ENCODE data around the gene ZNF507. TPM values are rescaled to one million over a fixed set of nuclear protein-coding genes. Genes with fewer than 3 reads are reported as not detected.

The ZNF507 gene
- total RNA-seq (10 to 100 TPM; 50.6 to 53.0 TPM), polyA plus RNA-seq (ENCODE audit: insufficient read depth, low read depth, low replicate concordance) (40.5 TPM)
- long read RNA-seq, donor 1, partial matches to known transcripts = 11 of 15 reads
- long read RNA-seq, donor 1, other reads (novel, unspliced or antisense) = 0 of 15 reads
- long read RNA-seq, donor 2, full-length matches to known transcripts = 2 of 2 reads
- long read RNA-seq, donor 2, partial matches to known transcripts = 0 of 2 reads
- long read RNA-seq, donor 2, other reads (novel, unspliced or antisense) = 0 of 2 reads

DNA sequence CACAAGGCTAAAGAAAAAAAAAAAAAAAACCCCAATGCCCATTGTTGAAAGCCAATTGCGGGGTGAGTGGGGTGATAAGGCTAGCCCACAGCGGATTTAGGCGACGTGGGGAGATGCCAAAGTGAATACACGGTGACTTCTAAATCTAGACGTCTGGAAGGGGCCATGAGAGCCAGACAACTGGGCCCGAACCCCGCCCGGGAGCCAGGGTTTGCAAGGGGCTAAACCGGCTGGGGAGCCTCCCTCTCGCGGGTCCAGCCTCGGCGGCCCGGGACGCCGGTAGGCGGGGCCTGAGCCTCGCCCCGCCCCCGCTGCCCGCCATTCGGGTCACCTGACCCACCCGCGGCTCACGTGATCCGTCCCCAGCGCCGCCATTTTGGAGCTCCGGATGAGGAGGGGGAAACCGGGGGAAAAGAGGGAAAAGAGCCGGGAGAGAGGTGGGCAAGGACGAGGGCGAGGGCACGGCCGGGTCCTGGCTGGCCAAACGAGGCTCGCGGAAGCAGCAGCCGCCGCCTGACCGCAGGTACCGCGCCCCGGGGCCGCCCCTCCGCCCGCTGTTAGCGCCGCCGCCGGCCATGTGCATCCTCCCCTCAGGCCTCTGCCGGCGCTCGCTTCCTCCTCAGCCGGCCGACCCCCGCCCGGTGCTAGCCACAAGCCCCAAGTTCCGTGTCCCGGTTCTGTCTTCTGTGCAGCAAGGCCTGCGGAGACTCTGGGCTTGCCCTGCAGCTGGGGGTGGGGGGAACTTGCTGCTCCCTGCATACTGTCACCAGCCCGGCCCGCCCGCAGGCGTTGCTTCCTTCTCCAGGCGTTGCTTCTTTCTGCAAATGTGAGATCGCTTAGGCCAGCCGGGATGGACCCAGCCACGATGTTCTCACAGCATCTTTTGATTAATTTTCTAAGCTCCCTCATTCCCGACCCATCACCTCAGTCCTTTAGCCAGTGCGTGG, at the start of gene ZNF507:
Gene ZNF507, plus strand, starts transcription at position 350 of the 947 bp plus-strand sequence. CDS start 7,221 bp downstream, outside the sequence.
- DNase-seq = peak; percentile 86
- WGBS, 2 donors = 2 to 3% methylated on average over 59 to 69 of the region's 72 CpGs
- intact Hi-C loops (cut with DNase I; ENCODE audit: low total_unique reads) = no loop called here

GRCh38 chr19:32296694-32297093, 48.7 kb upstream of the ZNF507 start:
- DNase-seq = no peak
- 92 to 96% methylated on average over 1 of the region's 1 CpG for WGBS, 2 donors
- TF ChIP-seq CTCF (IDR thresholded peaks at IDR 0.05) (no peak), POLR2A (IDR thresholded peaks at IDR 0.05) (no peak)
- no peak overlapping the region for H3K4me3 ChIP-seq
- H3K27me3 ChIP-seq = no peaks in the 10 kb centered on the region
- intact Hi-C loops (cut with DNase I; ENCODE audit: low total_unique reads) = no loop called here
- H3K36me3 ChIP-seq (ENCODE audit: low read depth, missing control alignments) = no peaks in the 10 kb centered on the region
- H3K9me3 ChIP-seq = no peaks in the 10 kb centered on the region
- H3K4me1 ChIP-seq = no peaks in the 10 kb centered on the region
- H3K27ac ChIP-seq = no peak overlapping the region

More for the DNA sequence above, at the start of gene ZNF507:
- peak within 1 kb of the TSS; percentile 81 to 82 for H3K27ac ChIP-seq
- peak within 1 kb of the TSS; percentile 79 to 92 for H3K4me3 ChIP-seq
- TF ChIP-seq POLR2A (IDR thresholded peaks at IDR 0.05) = no peak
- TF ChIP-seq CTCF (IDR thresholded peaks at IDR 0.05) = no peak
- H3K36me3 ChIP-seq (ENCODE audit: low read depth, missing control alignments) = no peaks in the 10 kb centered on the region
- peaks cover 10% of the 10 kb centered on the region for H3K4me1 ChIP-seq
- H3K9me3 ChIP-seq = no peaks in the 10 kb centered on the region
- H3K27me3 ChIP-seq = no peaks in the 10 kb centered on the region

DNA sequence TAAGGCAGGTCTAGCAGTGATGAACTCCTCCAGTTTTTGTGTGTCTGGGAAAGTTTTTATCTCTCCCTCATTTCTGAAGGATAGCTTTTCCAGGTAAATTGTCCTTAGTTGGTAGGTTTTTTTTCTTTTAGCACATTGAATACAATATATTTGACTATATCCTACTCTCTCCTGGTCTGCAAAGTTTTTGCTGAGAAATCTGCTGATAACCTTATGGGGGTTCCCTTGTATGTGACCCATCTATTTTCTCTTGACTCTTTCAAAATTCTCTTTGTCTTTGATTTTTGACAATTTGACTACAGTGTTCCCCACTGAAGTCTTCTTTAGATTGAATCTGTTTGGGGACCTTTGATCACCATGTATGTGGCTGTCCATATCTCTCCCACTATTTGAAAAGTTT, 42.6 kb upstream of the ZNF507 start:
- no peaks in the 10 kb centered on the region for H3K4me1 ChIP-seq
- no peak overlapping the region for H3K27ac ChIP-seq
- TF ChIP-seq POLR2A (IDR thresholded peaks at IDR 0.05) (no peak), CTCF (IDR thresholded peaks at IDR 0.05) (no peak)
- intact Hi-C loops (cut with DNase I; ENCODE audit: low total_unique reads) = no loop called here
- no peak overlapping the region for H3K4me3 ChIP-seq
- DNase-seq = no peak
- H3K9me3 ChIP-seq = no peaks in the 10 kb centered on the region
- H3K36me3 ChIP-seq (ENCODE audit: low read depth, missing control alignments) = no peaks in the 10 kb centered on the region
- H3K27me3 ChIP-seq = no peaks in the 10 kb centered on the region

GRCh38 chr19:32303193-32303592, 42.2 kb upstream of the ZNF507 start:
- H3K9me3 ChIP-seq = no peaks in the 10 kb centered on the region
- WGBS, 2 donors = 87 to 100% methylated on average over 1 of the region's 1 CpG
- no peaks in the 10 kb centered on the region for H3K27me3 ChIP-seq
- intact Hi-C loops (cut with DNase I; ENCODE audit: low total_unique reads) = no loop called here
- TF ChIP-seq POLR2A (IDR thresholded peaks at IDR 0.05) (no peak), CTCF (IDR thresholded peaks at IDR 0.05) (no peak)
- no peaks in the 10 kb centered on the region for H3K36me3 ChIP-seq (ENCODE audit: low read depth, missing control alignments)
- H3K4me3 ChIP-seq = no peak overlapping the region
- DNase-seq = no peak
- H3K27ac ChIP-seq = no peak overlapping the region
- no peaks in the 10 kb centered on the region for H3K4me1 ChIP-seq

All from testis (tissue), 5 donors.